Type B pancreatic cell (in vitro differentiated cells): ENCODE results near the gene PLA1A. TPM values are rescaled to one million over a fixed set of nuclear protein-coding genes. Genes with fewer than 3 reads are reported as not detected.

ENCODE experiments used
- DNase-seq: peaks from one replicate; pipeline ENCODE4 v3.0.0; 2021; ENCODE audit warnings: mixed read lengths; ENCODE audit not compliant: unreplicated experiment; ENCODE audit errors: extremely low spot score
- H3K27ac Mint-ChIP-seq: 2 replicates; pipeline ENCODE4 v1.8.0; 2021; ENCODE audit warnings: mild to moderate bottlenecking, mixed read lengths
- H3K27me3 Mint-ChIP-seq: 2 replicates; pipeline ENCODE4 v1.8.0; 2021; ENCODE audit warnings: mixed read lengths
- H3K36me3 Mint-ChIP-seq: 2 replicates; pipeline ENCODE4 v1.8.0; 2021; ENCODE audit warnings: mixed read lengths
- H3K4me1 Mint-ChIP-seq: one replicate; pipeline ENCODE4 v1.8.0; 2021; ENCODE audit warnings: mixed read lengths; ENCODE audit not compliant: unreplicated experiment
- H3K4me3 Mint-ChIP-seq: 2 replicates; pipeline ENCODE4 v1.8.0; 2021; ENCODE audit warnings: mild to moderate bottlenecking, mixed read lengths
- H3K9me3 Mint-ChIP-seq: 2 replicates; pipeline ENCODE4 v1.8.0; 2021; ENCODE audit warnings: mixed read lengths
- CTCF ChIP-seq: fragments of 200-600 bp; sonication (generic); conservative IDR thresholded peaks from 2 replicates; pipeline ENCODE4 v1.5.0; 2021; ENCODE audit warnings: antibody characterized with exemption, mild to moderate bottlenecking
- total RNA-seq: library from RNA; stranded (reverse); gene quantifications from 2 replicates; pipeline ENCODE4 v1.2.1, GENCODE V29; 2021; ENCODE audit warnings: low replicate concordance

The PLA1A gene
- total RNA-seq, 1 donor from 2014 or later: 1.6 TPM

GRCh38 chr3:119555309-119555735 lies 42.4 kb upstream of the PLA1A start:
- Mint-ChIP-seq H3K27ac (no peak overlapping the region), H3K27me3 (peaks cover 6% of the 10 kb centered on the region), H3K4me1 (no peaks in the 10 kb centered on the region), H3K36me3 (no peaks in the 10 kb centered on the region), H3K9me3 (no peaks in the 10 kb centered on the region), H3K4me3 (no peak overlapping the region)
- DNase-seq: no peak
- no peak for TF ChIP-seq CTCF

GRCh38 chr3:119555929-119556328 lies 41.8 kb upstream of the PLA1A start:
- no peak overlapping the region for H3K27ac Mint-ChIP-seq
- no peaks in the 10 kb centered on the region for H3K36me3 Mint-ChIP-seq
- DNase-seq: no peak
- peaks cover 6% of the 10 kb centered on the region for H3K27me3 Mint-ChIP-seq
- H3K4me3 Mint-ChIP-seq: no peak overlapping the region
- H3K4me1 Mint-ChIP-seq: no peaks in the 10 kb centered on the region
- no peak for TF ChIP-seq CTCF
- no peaks in the 10 kb centered on the region for H3K9me3 Mint-ChIP-seq

- Mint-ChIP-seq H3K4me3 (no peak overlapping the region), H3K4me1 (no peaks in the 10 kb centered on the region), H3K27me3 (peaks cover 6% of the 10 kb centered on the region), H3K27ac (no peak overlapping the region), H3K36me3 (no peaks in the 10 kb centered on the region), H3K9me3 (no peaks in the 10 kb centered on the region)
- no peak for DNase-seq
- no peak for TF ChIP-seq CTCF
Measured at GRCh38 chr3:119557192-119557876, 40.4 kb upstream of the PLA1A start.

- DNase-seq: no peak
- Mint-ChIP-seq H3K9me3 (no peaks in the 10 kb centered on the region), H3K36me3 (no peaks in the 10 kb centered on the region), H3K4me1 (no peaks in the 10 kb centered on the region), H3K27ac (no peak overlapping the region), H3K27me3 (peaks cover 6% of the 10 kb centered on the region), H3K4me3 (no peak overlapping the region)
- TF ChIP-seq CTCF: no peak
Measured at GRCh38 chr3:119557877-119558269, 39.8 kb upstream of the PLA1A start.

- no peaks in the 10 kb centered on the region for H3K4me1 Mint-ChIP-seq
- H3K9me3 Mint-ChIP-seq: no peaks in the 10 kb centered on the region
Measured at GRCh38 chr3:119558626-119559317, 38.9 kb upstream of the PLA1A start.

More at GRCh38 chr3:119558626-119559317, 38.9 kb upstream of the PLA1A start:
- no peak for TF ChIP-seq CTCF
- no peak for DNase-seq
- peaks cover 5% of the 10 kb centered on the region for H3K27me3 Mint-ChIP-seq
- H3K4me3 Mint-ChIP-seq: no peak overlapping the region
- H3K27ac Mint-ChIP-seq: no peak overlapping the region
- H3K36me3 Mint-ChIP-seq: no peaks in the 10 kb centered on the region
